ENCODE data around the gene PA2G4.
"Not testable (repeated sequence)": the region's sequence is repeated elsewhere in the genome, so short reads cannot be mapped to it uniquely, and the experiment has no call there.

Gene PA2G4

DNA sequence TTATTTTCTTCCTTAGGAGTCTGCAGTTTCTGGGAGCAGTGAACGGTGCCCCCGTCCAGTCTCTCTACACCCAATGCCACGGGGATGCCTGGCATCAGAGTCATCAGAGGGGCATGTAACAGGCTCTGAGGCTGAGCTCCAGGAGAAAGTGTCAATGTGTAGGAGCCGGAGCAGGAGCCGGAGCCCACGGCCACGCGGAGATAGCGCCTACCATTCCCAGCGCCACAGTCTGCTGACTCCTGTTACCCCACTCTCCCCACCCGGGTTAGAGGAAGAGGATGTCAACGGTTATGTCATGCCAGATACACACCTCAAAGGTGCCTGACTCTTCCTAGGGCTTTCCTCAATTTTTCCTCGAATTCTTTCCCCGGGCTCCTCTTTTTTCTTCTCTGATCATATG, 3.3 kb upstream of the PA2G4 start:
- DNase-seq = no peak

DNA sequence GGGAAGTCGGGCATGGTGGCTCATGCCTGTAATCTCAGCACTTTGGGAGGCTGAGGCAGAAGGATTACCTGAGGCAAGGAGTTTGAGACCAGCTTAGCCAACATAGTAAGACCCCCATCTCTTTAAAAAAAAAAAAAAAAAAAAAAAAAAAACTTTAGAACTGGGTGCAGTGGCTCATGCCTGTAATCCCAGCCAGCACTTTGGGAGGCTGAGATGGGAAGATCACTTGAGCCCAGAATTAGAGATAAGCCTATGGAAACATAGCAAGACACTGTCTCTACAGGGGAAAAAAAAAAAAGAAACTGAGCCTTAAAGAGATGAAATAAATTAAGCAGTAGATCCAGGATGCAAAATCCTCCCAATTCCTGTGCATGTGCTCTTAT, 1.7 kb upstream of the PA2G4 start:
- no peak for DNase-seq

DNA sequence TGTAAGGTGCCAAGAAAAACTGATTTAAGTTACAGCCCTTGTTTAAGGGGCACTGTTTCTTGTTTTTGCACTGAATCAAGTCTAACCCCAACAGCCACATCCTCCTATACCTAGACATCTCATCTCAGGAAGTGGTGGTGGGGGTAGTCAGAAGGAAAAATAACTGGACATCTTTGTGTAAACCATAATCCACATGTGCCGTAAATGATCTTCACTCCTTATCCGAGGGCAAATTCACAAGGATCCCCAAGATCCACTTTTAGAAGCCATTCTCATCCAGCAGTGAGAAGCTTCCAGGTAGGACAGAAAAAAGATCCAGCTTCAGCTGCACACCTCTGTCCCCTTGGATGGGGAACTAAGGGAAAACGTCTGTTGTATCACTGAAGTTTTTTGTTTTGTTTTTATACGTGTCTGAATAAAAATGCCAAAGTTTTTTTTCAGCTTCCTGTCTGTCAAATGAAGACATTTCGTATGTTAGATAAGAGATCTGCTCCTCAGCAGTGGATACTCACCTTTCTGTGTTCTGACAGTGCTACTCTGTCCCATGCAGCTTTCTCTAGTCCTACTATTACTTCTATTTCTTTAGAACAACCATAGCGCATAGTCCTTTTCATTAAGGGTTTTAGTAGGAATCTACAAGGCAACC, 1.2 kb upstream of the PA2G4 start:
- DNase-seq = no peak

DNA sequence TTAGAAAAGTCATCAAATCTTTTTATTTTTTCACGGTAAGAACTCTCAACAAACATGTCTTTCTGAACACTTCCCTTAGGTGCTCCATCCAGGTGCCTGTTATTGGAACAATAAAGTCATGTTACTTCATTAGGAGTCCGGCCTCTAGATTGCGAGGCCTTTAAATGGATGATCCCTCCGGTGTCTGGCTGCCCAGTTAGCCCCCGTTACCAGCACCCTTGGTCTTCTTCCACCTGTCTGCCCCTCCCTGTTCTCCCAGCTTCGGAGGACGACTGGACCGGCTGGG, 593 bp upstream of the PA2G4 start:
- DNase-seq = no peak

DNA sequence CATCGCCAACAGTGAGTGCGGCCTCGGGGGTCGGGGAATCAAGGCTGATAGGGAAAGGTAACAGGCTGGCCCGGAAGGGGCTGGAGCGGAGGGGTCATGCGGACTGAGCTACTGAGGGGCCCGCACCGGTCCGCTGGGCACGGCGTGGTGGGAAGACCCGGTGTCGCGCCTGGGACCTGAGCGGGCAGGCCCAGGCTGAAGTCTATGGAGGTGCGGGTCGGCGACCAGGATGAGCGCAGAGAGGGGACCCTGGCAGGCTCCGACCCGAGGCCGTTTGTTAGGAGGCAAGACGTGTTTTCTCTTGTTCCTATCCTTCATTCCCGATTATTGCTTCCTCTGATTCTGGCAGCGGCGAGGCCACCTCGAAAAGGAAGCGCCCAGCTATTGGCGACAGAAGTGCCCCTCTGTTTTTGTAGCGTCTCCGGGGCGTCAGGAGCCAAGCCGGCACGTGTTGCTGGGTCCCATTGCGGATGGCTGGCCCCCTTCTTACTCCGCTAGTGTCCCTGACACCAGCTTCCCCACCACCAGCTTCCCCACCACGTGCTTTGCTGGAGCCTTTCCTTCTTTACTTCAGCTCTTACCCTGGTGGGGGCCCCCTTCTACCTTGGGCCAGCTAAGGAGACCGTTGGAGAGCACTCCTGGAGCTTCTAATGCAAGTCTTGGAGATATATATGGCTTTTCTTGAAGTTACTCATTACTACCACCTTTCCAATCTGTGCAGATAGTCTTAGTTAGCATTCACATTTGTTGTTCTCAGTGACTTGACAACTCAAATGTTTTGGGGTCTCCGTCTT, 653 bp downstream of the PA2G4 start:
- DNase-seq = no peak

DNA sequence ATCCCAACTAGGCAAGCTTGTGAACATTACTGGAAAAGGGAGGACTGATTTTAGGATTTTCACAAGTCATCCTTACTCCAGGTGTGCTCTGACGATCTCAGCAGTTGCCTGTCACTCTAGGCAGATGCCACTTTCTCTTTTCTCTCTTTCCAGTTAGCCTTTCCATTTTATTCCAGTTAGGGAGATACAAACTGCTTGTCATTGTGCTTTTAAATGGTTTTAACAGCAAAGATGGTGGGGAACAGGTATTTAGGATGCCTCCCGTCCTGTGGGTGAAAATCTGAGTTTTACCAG, 1.2 kb downstream of the PA2G4 start:
- DNase-seq = no peak

DNA sequence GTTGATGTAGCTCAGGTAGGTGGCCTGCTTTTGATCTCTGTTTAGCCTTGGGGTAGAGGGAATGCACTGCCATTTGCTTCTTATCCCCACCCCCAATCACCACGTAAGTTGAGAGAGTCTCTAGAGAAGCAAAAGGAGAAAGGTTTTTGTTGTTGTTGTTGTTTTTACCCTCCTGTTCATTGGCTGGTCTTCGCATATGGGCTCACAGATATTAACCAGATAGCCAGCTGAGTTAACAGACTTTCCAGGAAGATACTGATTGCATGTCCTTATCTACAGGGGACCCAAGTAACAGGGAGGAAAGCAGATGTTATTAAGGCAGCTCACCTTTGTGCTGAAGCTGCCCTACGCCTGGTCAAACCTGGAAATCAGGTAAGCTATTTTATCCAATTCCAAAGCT, 2.9 kb downstream of the PA2G4 start:
- DNase-seq = no peak

DNA sequence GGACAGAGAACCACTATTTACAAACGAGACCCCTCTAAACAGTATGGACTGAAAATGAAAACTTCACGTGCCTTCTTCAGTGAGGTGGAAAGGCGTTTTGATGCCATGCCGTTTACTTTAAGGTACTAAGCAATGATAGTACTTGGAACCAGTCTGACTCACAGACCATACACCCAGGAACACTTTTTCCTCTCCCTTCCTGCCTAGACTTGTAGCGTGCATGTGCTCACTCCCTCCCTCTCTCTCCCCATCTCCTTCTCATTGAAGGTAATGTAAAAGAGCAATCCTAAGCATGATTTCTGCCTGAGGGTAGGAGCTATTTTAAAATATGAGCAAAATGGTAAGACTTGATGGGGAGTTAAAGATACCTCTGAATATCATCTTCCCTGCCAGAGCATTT, 6.2 kb downstream of the PA2G4 start:
- no peak for DNase-seq

DNA sequence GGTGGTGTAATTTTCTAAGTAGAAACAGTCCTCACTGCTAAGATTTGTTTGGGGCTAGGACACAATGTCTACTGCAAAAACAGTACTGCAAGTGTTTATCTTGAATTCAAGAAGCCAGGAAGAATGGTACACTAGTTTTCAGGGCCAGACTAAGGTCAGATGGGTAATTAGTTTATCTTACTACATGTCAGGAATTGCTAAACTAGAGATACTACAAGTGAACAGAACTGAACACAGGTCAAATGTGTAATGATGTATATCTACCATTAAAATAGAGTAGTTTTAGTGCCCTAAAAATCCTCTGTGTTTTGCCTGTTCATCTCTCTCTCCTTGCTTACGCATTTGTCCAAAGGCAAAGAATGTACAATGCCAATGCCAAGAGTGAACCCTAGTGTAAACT, 9.7 kb downstream of the PA2G4 start:
- no peak for DNase-seq

DNA sequence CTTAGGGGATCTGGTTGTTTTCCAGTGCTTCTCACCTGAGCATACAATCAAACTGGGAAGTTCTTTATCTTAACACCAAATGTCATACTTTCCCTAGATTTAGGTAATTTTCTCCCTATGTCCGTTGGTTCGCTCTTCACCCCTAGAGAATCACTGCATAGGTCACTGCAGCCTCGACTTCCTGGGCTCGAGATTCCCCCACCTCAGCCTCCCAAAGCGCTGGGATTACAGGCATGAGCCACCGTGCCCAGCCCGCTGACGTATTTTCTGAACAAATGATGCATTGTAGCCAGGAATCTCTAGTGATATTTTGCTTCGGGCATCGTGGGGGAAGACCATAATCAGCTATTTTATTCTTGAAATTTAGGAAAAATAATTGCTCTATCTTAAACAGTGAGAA, 11.0 kb downstream of the PA2G4 start:
- no peak for DNase-seq

DNA sequence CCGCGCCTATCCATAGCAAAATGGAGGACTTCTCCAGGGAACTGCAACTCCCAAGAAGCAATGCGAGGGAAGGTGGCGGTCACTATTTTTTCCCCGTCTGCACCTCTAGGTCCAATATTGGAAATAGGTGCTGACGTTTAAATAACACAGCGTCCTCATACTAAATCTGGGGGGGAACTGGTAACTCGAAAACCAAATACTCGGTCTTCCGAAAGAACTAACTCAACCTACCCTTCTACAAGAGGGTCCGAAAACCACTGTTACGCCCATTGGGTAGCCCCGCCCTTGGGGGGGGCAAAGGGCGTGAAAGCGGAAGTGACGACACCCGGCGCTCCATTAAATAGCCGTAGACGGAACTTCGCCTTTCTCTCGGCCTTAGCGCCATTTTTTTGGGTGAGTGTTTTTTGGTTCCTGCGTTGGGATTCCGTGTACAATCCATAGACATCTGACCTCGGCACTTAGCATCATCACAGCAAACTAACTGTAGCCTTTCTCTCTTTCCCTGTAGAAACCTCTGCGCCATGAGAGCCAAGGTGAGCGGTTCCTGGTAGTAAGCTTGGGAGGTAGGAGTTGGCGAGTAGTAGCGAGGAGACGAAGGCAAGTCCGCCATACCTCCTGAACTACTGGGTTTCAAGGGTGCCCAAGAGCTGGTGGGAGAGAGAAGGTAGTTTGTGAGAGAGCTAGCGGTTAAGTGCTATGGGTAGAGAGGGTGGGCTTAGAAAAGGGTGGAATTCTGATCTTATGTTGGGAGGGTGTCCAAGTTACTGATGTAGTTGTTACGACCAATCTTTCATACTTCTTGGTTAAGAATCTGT, 12.1 kb downstream of the PA2G4 start, which contains the start of gene RPL41:
Gene RPL41, plus strand, starts transcription at position 367 of the 815 bp plus-strand sequence.
- DNase-seq = peak; percentile 81

DNA sequence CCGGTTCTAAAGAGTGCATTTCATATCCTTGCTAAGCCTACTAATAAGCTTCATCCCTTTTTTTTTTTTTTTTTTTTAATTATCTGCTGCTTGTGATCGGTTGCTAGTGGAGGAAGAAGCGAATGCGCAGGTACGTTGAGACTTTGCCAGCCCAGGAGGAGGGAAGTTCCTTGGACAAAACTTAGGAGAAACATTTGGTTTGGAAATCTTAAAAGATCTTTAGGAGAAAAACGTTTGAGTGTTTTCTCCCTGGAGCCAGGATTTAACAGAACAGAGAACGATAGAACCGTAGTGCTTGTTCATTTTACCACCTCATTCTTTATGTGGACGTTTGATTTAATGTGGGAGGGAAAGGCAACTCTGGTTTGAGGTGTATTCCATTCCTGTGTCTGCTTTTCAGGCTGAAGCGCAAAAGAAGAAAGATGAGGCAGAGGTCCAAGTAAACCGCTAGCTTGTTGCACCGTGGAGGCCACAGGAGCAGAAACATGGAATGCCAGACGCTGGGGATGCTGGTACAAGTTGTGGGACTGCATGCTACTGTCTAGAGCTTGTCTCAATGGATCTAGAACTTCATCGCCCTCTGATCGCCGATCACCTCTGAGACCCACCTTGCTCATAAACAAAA, 12.8 kb downstream of the PA2G4 start:
- not testable (repeated sequence) for DNase-seq

DNA sequence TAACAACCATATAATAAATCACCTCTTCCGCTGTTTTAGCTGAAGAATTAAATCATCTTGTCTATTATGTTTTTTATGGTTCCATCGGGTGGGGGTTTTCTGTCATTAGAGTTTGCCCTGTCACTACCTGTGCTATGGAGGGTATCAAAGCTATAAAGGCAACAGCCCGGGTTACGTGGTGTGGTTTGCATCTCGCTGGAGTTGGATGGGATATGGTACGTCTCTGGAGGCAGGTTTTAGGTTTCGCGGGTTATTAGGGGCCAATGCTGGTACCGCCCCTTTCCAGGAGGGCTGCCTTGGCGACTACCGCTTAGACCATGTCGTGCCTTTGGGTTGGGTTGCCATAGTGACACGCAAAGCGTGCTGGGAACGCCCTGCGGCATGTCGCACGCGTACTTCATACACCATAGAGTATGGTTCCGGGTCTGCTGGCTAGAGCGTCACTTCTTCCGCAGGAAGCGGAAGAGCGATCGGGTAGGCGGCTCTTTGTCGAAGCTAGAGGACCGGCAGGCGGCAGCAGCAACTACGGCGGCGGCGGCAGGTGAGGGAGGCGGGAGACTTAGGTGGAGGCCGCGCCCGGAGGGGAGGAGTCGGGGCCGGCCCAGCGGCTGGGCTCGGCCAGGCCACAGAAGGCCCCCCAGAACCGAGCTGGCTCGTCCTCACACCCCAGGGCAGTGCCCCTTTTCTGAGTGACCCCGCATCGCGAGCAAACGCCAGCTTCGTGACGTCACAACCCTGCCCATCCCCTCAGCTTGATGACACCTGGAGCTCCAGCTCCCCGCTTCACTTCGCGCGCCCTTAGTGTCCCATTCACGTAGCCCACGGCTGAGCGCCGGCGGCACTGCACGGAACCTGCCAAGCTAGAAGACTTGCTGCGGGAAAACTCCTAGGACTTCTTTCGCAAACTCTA, 13.7 kb downstream of the PA2G4 start, which contains the start of gene ZC3H10:
Gene ZC3H10, plus strand, starts transcription at position 489 of the 910 bp plus-strand sequence. CDS start 2,297 bp downstream, outside the sequence.
- peak; percentile 99 for DNase-seq

DNA sequence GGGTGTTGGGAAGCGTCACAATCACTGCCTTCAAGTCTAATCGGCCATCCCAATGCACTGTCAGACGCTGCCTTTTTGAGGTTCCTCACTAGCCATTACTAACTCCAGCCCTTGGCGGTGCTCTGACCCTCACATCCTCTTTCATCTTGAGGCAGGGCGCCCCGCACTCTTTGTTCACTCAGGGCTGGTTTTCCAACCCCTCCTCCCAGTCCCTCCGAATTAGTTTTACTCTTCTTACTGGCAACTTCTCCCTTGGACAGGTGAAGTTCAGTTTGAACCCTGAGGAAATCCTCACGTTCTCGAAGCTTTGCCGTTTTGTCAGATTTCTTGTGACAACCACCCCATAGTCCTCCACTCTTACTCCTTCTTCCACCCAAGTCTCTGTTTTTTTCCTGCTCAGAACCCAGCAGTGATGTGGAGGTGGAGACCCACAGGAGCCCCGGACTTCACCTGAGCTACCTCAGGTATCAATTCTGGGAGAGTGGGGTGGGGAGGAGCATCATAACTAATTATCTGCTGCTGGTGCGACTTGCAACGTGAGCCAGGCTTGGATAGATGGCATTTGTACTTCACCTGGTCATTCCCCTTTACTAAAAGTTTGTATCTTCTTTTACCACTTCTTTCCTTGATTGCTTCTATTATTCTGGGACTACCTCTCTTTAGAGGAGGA, 14.5 kb downstream of the PA2G4 start:
- no peak for DNase-seq

DNA sequence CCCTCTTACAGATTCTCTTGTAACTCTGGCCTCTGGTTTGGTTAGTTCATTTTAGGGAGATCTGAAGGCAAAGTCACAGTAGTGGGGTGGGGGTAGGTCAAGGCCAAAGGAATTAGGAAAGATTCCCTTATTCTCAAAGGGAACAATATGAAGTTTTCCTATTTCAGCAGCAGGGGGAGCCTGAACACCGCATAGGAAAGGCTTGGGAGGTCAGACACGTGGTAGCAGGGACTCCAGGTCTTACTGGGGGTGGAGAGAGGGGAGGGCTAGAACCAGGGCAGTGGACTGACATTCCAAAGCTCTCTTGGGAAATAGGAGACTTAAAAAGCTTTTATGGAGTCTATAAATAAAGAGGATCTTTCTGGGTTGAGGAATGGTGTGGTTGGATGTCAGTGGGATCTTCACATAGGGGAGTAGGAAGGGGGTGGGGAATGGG, 15.0 kb downstream of the PA2G4 start:
- peak; percentile 69 for DNase-seq

DNA sequence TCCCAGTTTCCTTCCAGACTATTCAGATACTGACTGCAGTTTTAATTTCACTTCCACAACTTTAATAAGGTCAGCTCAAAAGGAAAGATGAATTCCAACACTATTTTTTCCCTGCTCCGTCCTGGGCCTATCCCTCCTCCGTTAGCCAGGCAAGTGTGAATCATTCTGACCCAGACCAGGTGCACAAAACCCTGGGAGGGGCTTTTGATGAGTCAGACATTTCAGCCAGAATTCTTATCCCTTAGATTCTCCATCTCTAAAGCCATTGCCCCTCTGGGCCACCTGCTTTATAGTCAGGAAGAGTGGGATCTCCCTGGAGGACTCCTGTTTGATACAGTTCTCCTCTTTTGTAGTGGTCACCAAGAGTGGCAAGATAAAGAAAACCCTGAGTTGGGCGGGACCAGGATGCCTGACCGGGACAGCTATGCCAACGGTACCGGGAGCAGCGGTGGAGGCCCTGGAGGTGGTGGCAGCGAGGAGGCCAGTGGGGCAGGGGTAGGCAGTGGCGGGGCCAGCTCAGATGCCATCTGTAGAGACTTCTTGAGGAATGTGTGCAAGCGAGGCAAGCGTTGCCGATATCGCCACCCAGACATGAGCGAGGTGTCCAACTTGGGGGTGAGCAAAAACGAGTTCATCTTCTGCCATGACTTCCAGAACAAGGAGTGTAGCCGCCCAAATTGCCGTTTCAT, 15.9 kb downstream of the PA2G4 start:
- DNase-seq = no peak

DNA sequence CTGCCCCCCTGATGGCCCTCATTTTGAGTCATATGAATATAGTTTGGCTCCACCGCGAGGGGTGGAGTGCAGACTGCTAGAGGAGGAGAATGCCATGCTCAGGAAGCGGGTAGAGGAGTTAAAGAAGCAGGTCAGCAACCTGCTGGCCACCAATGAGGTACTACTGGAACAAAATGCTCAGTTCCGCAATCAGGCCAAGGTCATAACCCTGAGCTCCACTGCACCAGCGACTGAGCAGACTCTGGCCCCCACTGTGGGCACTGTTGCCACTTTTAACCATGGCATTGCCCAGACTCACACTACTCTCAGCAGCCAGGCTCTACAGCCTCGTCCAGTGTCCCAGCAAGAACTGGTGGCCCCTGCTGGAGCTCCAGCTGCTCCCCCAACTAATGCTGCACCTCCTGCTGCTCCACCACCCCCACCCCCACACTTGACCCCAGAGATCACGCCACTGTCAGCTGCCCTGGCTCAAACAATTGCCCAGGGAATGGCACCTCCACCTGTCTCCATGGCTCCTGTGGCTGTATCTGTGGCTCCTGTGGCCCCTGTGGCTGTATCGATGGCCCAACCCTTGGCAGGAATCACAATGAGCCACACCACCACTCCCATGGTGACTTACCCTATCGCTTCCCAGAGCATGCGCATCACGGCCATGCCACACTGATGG, 17.0 kb downstream of the PA2G4 start:
- no peak for DNase-seq

DNA sequence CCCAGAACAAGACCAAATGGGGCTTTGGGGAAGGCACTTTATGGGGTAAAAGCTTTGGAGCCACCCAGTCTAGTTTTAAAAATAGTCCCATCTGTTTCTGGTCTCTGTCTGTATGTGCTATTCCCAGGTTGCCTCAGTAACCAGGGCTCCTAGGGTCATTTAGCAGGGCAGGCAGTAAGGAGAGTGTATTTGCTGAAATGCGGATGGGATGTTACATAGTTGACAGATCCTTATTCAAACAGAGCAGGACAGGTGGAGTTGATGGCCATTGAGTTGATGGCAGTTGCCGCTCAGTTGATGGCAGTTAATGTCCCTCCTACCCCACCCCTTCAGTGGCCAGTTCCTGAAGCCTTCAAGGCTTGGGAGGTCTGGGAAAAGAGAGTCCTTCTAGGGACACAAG, 18.3 kb downstream of the PA2G4 start:
- no peak for DNase-seq

DNA sequence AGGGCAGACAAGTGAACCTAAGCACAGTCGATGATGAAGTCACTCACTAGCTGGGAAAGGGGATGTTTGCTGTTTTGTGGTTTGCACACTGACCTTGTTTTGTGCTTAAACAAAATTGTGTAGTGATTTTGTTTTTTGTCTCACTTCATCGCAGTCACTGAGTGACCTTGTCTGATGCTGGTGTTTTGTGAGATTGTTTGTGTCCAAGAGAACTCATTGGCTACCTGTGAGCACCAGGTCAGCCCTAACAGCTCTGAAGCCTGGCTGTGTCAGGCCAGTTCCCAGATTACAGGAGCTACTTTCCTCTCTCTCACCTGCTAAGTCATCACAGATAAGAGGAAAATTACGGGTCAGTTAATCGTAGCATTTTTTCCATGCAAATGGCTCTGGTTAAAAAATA, 19.8 kb downstream of the PA2G4 start:
- no peak for DNase-seq

DNA sequence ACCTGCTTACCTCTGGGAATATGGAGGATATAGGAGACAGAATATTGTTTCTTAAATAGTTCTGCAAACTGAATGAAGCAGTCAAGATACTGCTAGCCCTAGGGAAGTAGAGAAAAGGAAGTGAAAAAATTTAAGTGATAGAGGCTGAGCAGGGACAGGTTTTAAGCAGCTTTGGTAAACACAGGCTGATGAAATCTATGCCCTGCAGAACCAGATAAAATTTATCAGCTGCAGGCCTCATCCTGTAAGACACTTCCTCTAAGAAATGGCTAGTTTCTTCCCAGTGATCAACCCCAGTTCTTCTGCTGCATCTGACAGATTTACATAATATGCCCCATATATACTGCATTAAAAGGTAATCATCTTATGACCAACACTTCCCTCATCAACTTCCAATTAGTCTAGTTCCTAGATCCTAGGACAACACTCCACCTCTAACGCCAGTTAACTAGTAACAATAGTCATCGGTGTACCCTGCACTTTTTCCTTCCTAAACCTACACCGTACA, 22.4 kb downstream of the PA2G4 start:
- DNase-seq = no peak

Data from NCI-H1048 (cell line).